ENCODE measurements around the gene MYL12A. TPM values are rescaled to one million over a fixed set of nuclear protein-coding genes. Genes with fewer than 3 reads are reported as not detected.

The MYL12A gene
- total and polyA plus RNA-seq, 2 of the 8 experiments (the other 6 are each of a cell fraction or from before 2014, with no cell fraction given) = 188 to 247 TPM

GRCh38 chr18:3261373-3262233 lies 14.0 kb downstream of the MYL12A start, which contains the start of gene MYL12B (continued):
- no peak for TF ChIP-seq NRF1 (IDR thresholded peaks at IDR 0.05; ENCODE audit: low read depth, low read length)
- peak; percentile 92 for TF ChIP-seq JUND (IDR thresholded peaks at IDR 0.05; ENCODE audit: low read length)
- TF ChIP-seq GTF2F1 (IDR thresholded peaks at IDR 0.05; ENCODE audit: borderline replicate concordance, low read depth, low read length) = no peak
- TF ChIP-seq TBP (IDR thresholded peaks at IDR 0.05; ENCODE audit: low read depth, low read length) = peak; percentile 26; the same call in 1 of the 2 replicates
- no peak for TF ChIP-seq CHD2 (IDR thresholded peaks at IDR 0.05; ENCODE audit: low read length)
- TF ChIP-seq CTCF (IDR thresholded peaks at IDR 0.05; ENCODE audit: control extremely low read depth in 1 of 3, insufficient read depth in 1 of 3, low read depth in 1 of 3, low read length in 3 of 3) = no peak
- no peak for TF ChIP-seq KDM1A (IDR thresholded peaks at IDR 0.05; ENCODE audit: borderline replicate concordance, low read length)
- TF ChIP-seq BCL11A (IDR thresholded peaks at IDR 0.05; ENCODE audit: low read depth in 2 of 2, low read length in 2 of 2) = no peak
- TF ChIP-seq CBX5 (IDR thresholded peaks at IDR 0.05; ENCODE audit: low read depth, low read length) = no peak
- TF ChIP-seq SAP30 (IDR thresholded peaks at IDR 0.05; ENCODE audit: insufficient read depth, insufficient replicate concordance, low read length) = peak; percentile 20
- TF ChIP-seq KDM5A (IDR thresholded peaks at IDR 0.05; ENCODE audit: low read length) = no peak
- TF ChIP-seq SIN3A (conservative IDR thresholded peaks at IDR 0.05 in 1 of 2, IDR thresholded peaks at IDR 0.05 in 1 of 2; ENCODE audit: low read depth in 1 of 2, low read length in 2 of 2) = peak; percentile 76 to 79; a peak in 1 of 4 replicates
- no peak for TF ChIP-seq CBX8 (IDR thresholded peaks at IDR 0.05; ENCODE audit: borderline replicate concordance, low read depth, low read length)
- TF ChIP-seq EGR1 (IDR thresholded peaks at IDR 0.05; ENCODE audit: borderline replicate concordance, low read depth, low read length) = peak; percentile 61; the same call in 1 of the 2 replicates
- peak; percentile 90 for TF ChIP-seq GABPA (IDR thresholded peaks at IDR 0.05; ENCODE audit: borderline replicate concordance, insufficient read depth, low read length)
- TF ChIP-seq SP4 (IDR thresholded peaks at IDR 0.05; ENCODE audit: low read length) = peak; percentile 51; the same call in 1 of the 2 replicates
